HG03139 (cell line): Measurements from ENCODE around the gene ADORA2A.

Experiments
- ATAC-seq: cut with Tn5 transposase; IDR thresholded peaks from one replicate; pipeline ENCODE4 v1.9.1; 2021; ENCODE audit not compliant: unreplicated experiment

Gene ADORA2A

DNA sequence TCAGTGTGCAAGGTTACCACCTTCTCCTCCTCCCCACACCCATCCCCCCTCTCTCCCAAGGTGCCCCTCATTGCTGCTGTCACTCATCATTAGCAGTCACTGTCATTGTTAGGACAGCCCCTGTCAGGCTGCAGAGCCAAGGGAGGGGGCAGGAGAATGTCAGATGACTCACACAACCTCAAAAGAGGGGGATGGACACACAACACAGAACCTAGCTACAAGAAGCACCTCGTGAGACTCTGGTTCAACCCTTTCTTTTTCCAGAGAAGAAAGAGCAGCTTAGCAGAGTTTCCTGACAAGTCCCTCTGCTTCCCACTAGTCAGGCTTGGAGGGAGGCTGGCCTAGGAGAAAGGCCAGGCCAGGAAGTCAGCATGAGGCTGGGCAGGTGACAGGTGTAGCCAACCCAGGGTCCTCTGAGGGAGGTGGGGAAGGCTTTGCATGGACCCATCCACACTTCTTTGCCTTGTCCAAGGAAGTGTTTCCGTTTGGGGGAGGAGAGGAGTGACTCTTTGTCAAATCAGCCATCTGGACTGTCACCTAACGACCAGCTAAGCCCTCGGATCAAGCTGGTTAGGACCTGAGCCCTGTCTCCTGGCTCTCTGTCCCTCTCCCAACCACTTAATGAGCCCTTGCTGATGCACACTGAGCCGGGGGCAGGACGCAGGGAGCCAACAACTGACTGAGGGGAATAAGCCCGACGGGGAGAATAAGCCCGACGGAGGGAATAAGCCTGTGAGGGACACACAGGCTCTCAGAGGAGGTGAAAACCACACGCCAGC, 18.3 kb downstream of the ADORA2A start:
- no peak for ATAC-seq

DNA sequence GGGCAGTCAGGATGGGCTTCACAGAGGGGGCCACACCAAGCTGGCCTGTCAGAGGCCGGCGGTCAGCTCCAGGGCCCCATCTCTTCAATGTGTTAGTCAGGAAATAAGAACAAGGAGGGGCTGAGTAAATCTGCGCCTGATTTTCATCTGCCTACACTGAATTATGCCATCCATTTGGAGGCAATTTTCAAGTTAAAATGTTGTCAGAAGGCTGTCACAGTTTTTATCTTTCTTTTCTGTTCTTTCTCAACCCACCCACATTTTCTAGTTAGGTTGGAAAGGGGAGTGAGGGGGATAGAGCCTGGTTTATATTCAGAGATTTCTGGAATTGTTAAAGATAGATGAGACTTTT, 18.8 kb downstream of the ADORA2A start:
- ATAC-seq = no peak

DNA sequence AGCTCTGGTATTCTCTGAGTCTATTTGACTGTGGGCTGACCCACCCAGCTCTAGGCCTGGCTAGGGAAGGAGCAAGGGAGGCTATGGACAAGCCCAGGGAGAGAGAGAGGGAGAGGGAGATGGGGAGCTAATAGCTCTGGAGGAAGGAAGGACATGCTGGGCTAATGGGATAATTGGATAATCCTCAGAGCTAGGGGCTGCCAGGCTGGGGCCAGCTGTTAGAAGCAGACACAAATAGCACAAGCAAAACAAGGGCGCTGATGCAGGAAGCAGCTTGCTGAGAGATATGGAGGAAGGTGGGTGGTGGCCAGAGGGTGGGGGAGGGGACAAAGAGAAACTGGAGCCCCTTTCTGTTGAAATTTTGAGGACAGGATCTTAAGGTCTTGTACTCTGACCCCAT, 23.2 kb downstream of the ADORA2A start:
- ATAC-seq = no peak

DNA sequence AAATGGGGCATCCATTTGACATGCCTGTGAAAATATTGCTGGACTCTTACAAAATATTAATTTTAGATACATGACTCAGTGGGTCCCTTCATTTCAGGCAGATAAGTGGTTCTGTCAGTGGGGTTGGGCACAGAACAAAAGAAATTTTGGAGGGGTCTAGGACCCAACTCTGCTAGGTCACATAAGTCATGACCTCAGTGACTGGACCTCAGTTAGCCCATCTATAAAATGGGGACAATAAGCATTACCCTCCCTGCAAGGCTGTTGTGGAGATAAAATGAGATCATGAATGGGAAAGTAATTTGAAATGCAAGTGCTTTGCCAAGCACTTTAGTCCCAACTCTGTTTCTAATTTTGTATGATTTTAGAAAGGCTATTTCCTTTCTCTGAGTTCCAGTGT, 23.8 kb downstream of the ADORA2A start:
- ATAC-seq = no peak

DNA sequence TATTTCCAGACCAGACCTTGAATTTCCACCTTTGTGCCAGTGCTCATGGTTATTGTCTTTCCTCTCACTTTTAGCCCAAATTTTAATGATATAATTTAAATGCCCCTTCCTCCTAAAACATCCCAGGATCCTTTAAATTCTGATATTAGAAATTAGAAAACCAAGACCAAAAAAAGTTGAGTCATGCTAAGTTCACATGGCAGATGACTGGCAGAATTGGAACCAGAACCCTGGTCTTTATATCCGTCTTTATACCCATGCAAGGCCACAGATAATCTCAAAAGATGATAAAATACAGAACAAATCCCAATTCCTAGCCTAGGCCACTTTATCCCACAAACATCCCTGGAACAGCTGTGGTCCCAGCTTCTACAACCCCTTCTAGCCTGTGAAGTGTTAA, 26.5 kb downstream of the ADORA2A start:
- no peak for ATAC-seq

DNA sequence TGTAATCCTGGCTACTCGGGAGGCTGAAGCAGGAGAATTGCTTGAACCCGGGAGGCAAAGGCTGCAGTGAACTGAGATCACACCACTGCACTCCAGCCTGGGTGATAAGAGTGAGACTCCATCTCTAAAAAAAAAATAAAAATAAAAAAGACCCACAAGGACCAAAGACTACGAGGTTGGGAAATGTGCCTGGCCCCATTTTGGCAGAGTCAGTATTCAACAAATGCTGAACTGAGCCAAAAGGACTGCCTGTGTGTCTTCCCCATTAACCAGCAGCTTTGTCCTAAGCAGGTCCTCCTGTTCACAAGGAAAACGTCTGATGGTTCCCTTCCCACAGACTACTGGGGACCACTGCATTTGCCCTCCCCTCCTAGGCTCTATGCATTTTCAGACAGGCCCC, 27.6 kb downstream of the ADORA2A start:
- ATAC-seq = no peak

DNA sequence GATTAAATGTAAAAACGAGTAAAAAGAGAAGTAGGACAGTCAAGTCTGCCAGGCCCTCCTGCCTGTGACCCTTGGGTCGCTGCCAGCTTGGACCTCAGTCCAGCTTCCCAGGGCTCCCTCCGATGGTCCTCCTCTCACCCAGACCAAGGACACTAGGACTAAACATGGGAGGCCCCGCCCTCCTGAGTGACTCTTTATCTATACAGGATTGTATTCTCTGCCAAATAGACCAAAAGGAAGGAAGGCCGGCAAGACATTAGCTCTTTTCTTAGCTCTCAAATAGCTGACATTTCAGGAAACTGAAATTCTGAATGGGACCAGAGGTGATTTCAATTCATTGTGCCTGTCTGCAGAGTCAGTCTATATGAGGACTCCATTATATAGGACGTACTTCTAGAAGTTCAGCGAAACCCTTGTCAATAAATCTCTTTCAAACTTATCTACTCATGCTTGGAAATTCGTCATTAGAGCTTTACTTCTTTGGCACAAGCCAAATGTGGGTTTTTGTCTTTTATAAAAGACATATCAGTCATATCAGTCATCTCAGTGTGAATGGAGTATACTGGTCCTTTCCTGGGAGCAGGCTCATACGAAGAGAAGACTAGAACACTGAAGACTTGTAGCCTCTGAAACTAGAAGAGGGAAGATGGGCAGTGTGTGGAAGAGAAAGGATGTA, 28.5 kb downstream of the ADORA2A start:
- no peak for ATAC-seq

DNA sequence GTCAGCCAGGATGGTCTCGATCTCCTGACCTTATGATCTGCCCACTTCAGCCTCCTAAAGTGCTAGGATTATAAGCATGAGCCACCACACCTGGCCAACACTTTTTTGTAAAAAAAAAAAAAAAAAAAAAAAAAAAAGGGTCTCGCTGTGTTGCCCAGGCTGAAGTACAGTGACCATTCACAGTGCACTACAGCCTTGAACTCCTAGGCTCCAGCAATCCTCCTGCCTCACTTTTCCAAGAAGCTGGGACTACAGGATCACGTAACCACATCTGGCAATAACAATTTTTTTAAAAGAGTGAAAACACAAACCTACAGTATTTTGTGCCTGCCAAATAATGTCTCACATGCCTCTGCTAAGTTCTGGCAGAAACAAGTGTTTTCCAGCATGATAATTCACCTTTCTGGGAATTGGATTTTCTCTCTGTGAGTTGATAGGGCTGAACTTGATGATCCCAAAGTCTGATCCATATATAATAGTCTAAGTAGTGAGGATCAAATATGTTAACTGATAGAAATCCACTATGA, 30.6 kb downstream of the ADORA2A start:
- no peak for ATAC-seq

DNA sequence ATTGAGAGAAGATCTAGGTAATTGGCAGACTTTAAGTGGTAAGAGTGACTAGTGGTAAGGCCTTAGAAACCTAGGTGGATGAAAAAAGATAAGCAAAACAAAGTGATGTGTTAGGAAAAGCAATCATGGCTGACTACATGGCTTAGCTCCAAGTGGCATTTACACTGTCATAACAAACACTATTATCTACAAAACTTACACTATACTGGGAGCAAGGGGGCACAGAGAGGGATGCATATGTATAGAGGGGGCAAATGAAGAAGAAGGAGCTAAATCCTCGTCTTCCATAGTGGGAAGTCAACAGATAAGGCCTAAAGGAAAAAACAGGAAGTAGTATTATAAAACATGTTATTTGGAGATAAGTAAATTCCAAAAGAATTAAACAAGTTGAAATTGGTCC, 32.5 kb downstream of the ADORA2A start:
- ATAC-seq = no peak

DNA sequence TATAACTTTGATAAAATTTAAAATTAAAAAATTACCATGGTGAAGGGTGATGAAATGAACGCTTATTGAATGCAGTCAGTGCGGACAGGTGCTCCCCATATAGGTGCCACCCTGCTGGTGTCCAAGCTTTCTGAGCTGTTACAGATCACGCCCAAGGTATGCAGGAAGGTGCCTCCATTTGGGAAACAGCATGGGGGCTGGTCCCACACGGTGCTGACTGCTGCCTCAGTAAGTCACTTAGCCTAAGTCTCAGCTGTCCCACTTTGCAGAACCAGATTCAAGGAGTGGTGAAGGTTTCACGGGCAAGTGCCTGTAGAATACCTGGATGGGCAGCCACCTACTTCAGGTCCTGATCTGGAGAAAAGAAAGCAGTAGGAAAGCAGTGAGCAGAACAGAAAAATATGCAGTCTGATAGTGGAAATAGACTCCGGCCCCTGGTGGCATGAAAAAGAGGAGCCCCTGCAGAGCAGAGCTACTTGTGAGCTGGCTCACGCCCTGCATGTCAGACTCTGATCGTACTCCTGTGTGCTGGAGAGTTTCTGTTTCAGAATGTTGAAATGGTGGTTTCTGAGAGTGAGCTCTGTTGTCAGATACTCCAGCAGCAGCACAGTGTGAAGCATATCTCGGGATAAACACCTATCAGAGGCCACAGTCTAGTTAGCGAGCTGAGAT, 33.2 kb downstream of the ADORA2A start:
- ATAC-seq = no peak

DNA sequence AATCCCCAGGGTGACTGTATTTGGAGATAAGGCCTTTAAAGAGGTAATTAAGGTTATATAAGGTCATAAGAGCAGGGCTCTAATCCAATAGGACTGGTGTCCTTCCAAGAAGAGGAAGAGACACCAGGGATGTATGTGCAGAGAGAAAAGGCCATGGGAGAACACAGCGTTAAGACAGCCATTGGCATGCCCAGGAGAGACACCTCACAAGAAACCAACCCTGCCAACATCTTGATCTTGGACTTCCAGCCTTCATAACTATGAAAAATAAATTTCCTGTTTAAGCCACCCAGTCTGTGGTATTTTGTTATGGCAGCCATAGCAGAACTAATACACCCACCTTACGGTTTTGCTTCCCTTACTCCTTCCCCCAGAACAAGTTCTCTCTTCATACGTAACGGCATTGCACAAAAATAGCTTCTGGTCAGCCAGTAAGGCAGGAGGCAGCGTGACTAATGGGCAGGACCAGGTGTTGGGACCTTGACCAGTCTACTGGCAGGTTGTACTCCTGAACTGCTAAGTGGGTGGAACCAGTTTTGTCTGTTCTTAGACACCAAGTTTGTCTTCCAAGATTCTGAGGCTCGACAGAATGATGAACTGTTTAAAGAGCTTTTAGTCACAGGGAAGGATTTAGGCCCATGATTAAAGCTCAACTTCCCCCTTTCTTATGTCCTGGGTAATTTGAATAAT, 35.8 kb downstream of the ADORA2A start:
- ATAC-seq = no peak

DNA sequence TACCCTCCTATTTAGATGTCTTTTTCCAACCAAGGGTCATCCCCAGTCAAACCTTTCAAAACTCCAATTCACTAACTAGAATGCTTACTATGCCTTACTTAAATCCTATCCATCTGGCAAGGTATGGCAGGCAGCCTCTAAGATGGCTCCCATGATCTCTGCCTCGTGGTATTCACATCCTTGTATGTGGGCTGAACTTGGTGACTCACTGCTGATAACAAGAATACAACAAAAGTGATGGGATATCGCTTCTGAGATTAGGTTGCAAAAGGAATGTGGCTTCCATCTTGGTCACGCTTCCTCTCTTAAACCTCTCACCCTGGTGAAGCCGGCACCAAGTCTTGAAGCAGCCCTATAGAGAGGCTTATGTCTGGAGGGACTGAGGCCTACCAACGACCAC, 38.2 kb downstream of the ADORA2A start:
- ATAC-seq = no peak

DNA sequence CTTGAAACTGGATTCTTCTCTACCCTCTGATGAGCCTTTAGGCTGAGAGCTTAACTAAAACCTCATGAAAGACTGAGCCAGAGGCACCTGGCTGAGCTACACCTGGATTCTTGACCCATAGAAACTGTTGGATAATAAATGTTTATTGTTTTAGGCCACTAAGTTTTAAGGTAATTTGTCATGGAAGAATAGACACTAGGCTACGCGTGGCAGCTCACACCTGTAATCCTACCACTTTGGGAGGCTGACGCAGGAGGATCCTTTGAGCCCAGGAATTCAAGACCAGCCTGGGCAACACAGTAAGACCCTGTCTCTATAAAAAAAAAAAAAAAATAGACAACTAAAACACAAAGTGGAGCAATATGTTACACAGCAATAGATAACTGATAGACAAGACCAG, 38.6 kb downstream of the ADORA2A start:
- no peak for ATAC-seq

DNA sequence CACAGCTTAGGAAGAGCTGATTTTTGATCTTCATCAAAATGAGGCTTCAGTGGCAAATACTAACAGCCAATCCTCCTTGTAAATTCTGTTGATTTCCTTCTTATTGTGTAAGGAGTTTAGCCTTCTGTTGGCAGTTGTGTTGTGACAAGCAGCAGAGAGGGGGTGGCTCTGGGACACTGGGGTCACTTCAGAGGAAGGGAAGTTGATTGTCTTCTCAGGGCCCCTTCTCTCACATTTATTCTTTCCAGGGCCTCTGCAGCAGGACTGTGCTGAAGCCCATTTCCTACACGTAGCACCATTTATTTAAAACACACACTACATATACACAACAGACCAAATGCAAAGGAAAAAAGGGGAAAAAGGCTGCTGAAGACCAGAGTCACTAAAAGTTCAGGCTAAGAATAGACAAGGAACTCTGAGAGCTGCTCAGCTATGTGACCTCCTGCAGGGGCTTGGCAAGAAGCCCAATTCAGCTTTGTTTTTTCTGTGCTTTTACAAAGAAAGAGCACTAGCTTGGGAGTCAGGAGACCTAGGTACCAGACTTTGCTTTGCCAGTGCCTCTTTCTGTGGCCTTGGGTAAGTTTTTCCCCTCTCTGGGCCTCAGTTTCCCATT, 39.4 kb downstream of the ADORA2A start:
- no peak for ATAC-seq

DNA sequence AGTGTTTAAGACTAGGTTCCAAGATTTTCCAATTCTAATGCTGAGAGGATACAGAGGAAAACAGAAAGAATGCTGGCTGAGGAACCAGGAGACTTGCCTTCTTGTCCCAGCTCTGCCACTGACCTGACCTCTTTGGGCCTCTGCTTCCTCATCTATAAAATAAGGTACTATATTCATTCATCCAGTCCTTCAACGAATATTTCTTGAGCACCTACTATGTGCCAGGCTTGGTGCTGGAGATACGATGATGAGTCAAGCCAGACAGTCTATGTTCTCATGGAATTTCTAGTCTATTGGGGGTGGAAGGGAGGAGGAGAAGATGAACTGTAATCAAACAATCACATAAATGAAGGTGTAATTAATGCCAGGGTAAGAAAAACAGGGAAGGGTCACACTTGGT, 39.9 kb downstream of the ADORA2A start:
- ATAC-seq = no peak

DNA sequence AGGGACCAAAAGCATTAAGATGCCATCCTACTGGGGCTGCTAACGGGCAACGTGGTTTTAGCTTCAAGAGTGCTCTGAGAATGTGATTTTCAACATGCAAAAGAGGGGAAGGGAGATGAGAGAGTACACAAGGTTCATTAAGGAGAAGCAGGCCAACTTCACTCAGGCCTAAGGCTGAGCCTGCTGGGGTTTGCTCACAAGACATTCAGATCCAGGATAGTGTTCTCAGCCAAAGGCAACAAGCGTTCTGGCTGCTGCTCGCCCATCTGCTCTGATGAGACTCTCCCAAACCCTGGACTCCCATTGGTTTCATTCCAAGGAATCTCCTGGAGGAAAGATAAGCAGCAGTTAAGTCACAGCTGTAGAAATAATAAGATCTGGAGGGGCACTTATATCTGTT, 44.2 kb downstream of the ADORA2A start:
- no peak for ATAC-seq

DNA sequence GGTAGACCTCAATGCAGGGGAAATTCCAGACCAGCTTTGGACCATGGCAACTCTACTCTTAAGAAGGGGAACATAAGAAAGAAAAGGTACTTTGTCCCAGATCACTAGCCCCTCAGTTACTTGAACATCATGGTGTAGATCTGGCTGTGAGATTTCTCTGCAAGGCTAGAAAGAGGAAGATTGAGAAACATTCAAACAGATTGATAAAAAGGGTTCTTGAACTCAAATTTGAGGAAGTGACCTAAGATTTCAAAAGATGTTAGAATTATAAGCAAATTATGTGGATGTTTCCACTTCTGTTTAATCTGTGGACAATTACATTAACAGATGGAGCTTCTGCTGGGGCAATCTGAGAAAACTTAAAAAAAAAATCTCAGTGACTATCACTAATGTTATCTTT, 45.9 kb downstream of the ADORA2A start:
- no peak for ATAC-seq

DNA sequence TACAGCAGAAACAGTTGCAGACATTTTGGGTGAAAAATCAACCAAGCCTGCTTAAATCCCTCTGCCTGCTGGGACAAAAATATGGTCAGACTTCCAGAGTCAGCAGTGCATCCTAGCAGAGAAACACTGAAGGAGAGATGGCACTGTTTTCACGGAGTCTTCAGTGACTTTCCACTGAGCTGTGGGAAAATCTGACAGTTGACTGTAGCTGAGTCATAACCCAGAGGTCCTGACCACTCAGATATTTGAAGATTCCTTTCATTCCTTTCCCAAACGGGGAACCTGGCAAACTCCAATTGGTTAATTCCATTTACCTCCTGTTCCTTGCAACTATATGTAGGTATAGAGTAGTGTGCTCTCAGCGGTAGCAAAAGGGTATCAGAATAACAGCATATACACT, 46.8 kb downstream of the ADORA2A start:
- ATAC-seq = no peak

DNA sequence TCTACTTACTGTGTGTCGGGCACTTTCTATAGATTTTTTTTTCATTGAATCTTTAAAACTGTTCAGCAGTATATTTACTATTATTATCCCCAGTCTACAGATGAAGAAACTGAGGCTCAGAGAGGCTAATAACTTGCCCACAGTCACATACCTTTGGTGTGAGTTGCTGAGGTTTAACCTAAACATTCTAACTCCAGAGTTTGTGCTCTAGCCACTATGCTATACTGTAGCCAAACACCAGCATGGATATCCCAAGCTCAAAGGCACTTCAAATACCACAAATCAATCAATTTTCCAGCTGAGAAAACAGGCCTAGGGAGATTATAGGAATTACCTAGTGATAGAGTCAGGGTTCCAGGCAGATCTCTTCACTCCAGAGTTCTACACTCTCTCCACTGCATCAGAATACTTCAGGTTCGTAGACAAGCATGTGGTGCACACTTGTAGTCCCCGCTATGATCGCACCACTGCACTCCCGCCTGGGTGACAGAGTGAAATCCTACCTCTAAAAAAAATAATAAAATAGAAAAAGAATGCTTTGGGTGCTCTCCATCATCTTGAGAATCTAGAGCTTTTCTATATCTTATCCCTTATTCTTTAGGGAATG, 47.4 kb downstream of the ADORA2A start:
- ATAC-seq = no peak

DNA sequence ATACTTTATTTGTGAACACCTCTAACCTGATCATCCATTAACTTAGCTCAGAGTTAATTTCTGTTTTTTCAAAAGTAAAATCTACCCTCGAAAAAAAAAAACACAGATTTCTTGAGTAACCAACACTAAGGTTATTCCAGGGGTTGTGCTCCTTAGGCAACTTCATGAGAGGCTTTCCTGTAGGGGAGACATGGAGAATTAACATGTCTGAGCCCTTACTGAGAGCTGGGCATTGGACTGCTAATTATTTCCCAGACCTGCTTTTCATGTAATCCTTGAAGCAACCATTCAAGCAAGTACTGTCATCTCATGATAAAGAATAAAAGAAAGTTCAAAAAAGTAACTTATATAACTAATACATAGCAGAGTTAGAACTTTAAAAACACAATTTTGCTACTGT, 54.2 kb downstream of the ADORA2A start:
- no peak for ATAC-seq

DNA sequence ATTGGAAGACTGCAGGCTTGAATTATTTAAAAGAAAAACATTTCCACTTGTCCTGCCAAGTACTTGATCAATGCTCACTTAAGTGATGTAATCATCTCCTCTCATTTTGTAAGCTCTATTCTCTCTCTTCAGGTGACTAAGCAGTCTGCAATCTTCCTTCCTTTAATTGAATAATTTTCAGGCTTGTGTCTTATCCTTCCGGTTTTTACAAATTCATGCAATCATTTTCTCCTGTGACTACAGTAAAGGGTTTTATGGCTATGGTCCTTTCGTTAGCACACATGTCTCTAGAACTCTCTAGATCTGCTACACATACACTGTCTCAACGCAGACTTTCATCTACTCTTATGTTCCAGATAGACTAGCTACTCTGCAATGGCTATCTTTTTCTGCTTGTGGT, 55.2 kb downstream of the ADORA2A start:
- ATAC-seq = no peak
